HepG2 (cell line): ENCODE measurements around the gene LMTK2. TPM values are rescaled to one million over a fixed set of nuclear protein-coding genes. Genes with fewer than 3 reads are reported as not detected.

Source experiments
- ATAC-seq: fragments of 200-7000 bp; cut with Tn5 transposase; 3 replicates; pipeline ENCODE4 v1.9.1; 2020; ENCODE audit warnings: mild to moderate bottlenecking, moderate library complexity
- BruUV-seq: library from RNA; stranded (reverse); fragments of 400-500 nt; replicated peaks from 2 replicates; lab custom pipeline; 2021; lab: Mats Ljungman, UMichigan
- CTCF ChIA-PET: fragments of 300-600 bp; formaldehyde crosslinking; extraction: SDS; loops from one replicate; lab custom pipeline; 2021; ENCODE audit warnings: low total read pairs, inconsistent platforms, low intra/inter-chr PET ratio; lab: Yijun Ruan, JAX
- POLR2A ChIA-PET: fragments of 350-600 bp; sonication (Branson Sonifier 250); formaldehyde crosslinking; loops from one replicate; lab custom pipeline; 2020; ENCODE audit warnings: antibody characterized with exemption, inconsistent platforms; lab: Yijun Ruan, JAX
- DNase-seq: peaks from one replicate; pipeline ENCODE4 v3.0.0-alpha.2; 2015; ENCODE audit warnings: low spot score
- FAIRE-seq: peaks from 3 replicates; lab custom pipeline; 2011; peaks lifted over from hg19 to GRCh38; lab: Jason Lieb, UNC
- H2AFZ ChIP-seq: one replicate; pipeline ENCODE4 v1.6.1; 2011; ENCODE audit warnings: low read length, inconsistent platforms
- H3K27ac ChIP-seq: fragments of 300-600 bp; 3 replicates; pipeline ENCODE4 v1.8.0; 2011; ENCODE audit warnings: mixed run types, mild to moderate bottlenecking, mixed read lengths, low read length, inconsistent platforms; ENCODE audit not compliant: insufficient read depth; ENCODE audit errors: extremely low read length
- H3K27me3 ChIP-seq, 2 experiments: fragments of 200-600 bp in 1 of 2; 2 replicates in 1 of 2; 3 replicates in 1 of 2; pipeline versions ENCODE4 v1.6.0 to v1.8.0; 2011; ENCODE audit warnings: low read length in 2 of 2, mild to moderate bottlenecking in 2 of 2, moderate library complexity in 2 of 2, inconsistent platforms in 1 of 2; ENCODE audit not compliant: insufficient read depth in 2 of 2, control insufficient read depth in 1 of 2
- H3K36me3 ChIP-seq, 2 experiments: fragments of 200-600 bp in 1 of 2; replicated peaks in 1 of 2; 2 replicates in 1 of 2; 3 replicates in 1 of 2; pipeline versions ENCODE4 v1.5.1 to v1.8.0; 2011; ENCODE audit warnings: low read length in 2 of 2, inconsistent platforms in 1 of 2; ENCODE audit not compliant: insufficient read depth in 2 of 2, control insufficient read depth in 1 of 2
- H3K4me1 ChIP-seq: 2 replicates; pipeline ENCODE4 v1.5.1; 2012; ENCODE audit warnings: low read length, inconsistent platforms; ENCODE audit not compliant: insufficient read depth
- H3K4me2 ChIP-seq: 2 replicates; pipeline ENCODE4 v1.6.0; 2011; ENCODE audit warnings: low read depth, low read length, inconsistent platforms
- H3K4me3 ChIP-seq, 3 experiments: fragments of 200-600 bp in 1 of 3; sonication (generic), shearing (Covaris generic) in 1 of 3; replicated peaks in 1 of 3; 2 replicates each; pipeline ENCODE4 v1.5.1; 2011 to 2016; ENCODE audit warnings: low read length in 3 of 3, inconsistent platforms in 2 of 3, low read depth in 2 of 3, mild to moderate bottlenecking in 2 of 3, control low read depth in 1 of 3, mixed read lengths in 1 of 3; ENCODE audit not compliant: insufficient read depth in 1 of 3
- H3K79me2 ChIP-seq: one replicate; pipeline ENCODE4 v1.6.1; 2011; ENCODE audit warnings: low read length, inconsistent platforms; ENCODE audit not compliant: insufficient read depth
- H3K9ac ChIP-seq: 2 replicates; pipeline ENCODE4 v1.6.0; 2011; ENCODE audit warnings: mild to moderate bottlenecking, low read depth, low read length, inconsistent platforms; ENCODE audit not compliant: insufficient read depth
- H3K9me3 ChIP-seq: 2 replicates; pipeline ENCODE4 v1.5.1; 2012; ENCODE audit warnings: mild to moderate bottlenecking, low read length
- H4K20me1 ChIP-seq: 2 replicates; pipeline ENCODE4 v1.6.0; 2011; ENCODE audit warnings: inconsistent platforms, mild to moderate bottlenecking, low read length, moderate library complexity; ENCODE audit not compliant: insufficient read depth
- GFI1 ChIP-seq: sonication (generic); formaldehyde crosslinking; IDR thresholded peaks from 2 replicates; pipeline ENCODE4 v1.5.0; 2020; ENCODE audit warnings: missing genetic modification reagents, mild to moderate bottlenecking, borderline replicate concordance
- HNRNPLL ChIP-seq: fragments of 200-400 bp; formaldehyde crosslinking; IDR thresholded peaks from 2 replicates; pipeline ENCODE4 v1.6.1; 2017; ENCODE audit warnings: mild to moderate bottlenecking, low read depth, low read length; ENCODE audit not compliant: poor library complexity, severe bottlenecking
- KDM5B ChIP-seq: sonication (generic); formaldehyde crosslinking; IDR thresholded peaks from 2 replicates; pipeline ENCODE4 v1.4.0; 2020; ENCODE audit warnings: missing genetic modification reagents, mild to moderate bottlenecking, borderline replicate concordance
- MATR3 ChIP-seq: sonication (generic); formaldehyde crosslinking; IDR thresholded peaks from 2 replicates; pipeline ENCODE4 v1.4.0; 2020; ENCODE audit warnings: missing genetic modification reagents
- RARG ChIP-seq: sonication (generic); formaldehyde crosslinking; IDR thresholded peaks from 2 replicates; pipeline ENCODE4 v1.4.0; 2020; ENCODE audit warnings: low read depth, mild to moderate bottlenecking, missing genetic modification reagents
- ZEB1 ChIP-seq: IDR thresholded peaks from 2 replicates; pipeline ENCODE4 v1.6.1; 2012; ENCODE audit warnings: mild to moderate bottlenecking, low read depth, inconsistent platforms; ENCODE audit not compliant: insufficient replicate concordance
- ZMYM3 ChIP-seq: sonication (generic); formaldehyde crosslinking; IDR thresholded peaks from 2 replicates; pipeline ENCODE4 v1.5.1; 2020; ENCODE audit warnings: mild to moderate bottlenecking, missing genetic modification reagents
- WGBS: methylation state at CpG from one replicate; pipeline ENCODE4 v1.1.6; 2017; ENCODE audit warnings: low lambda C conversion rate; 5-methylcytosine and 5-hydroxymethylcytosine counted together
- in situ Hi-C: cut with HindIII; loops from 2 replicates; pipeline ENCODE4 v1.10.0; 2017; ENCODE audit warnings: low pct_unique_long_range_greater_than_20kb; ENCODE audit not compliant: extremely low pct_ligation_motif_present
- intact Hi-C: fragments of 100-400 bp; cut with micrococcal nuclease; formaldehyde crosslinking; loops from one replicate; pipeline ENCODE4 v1.10.0; 2022; ENCODE audit not compliant: unreplicated experiment
- polyA plus RNA-seq, 8 experiments: library from polyadenylated mRNA; depleted of rRNA in 3 of 8; stranded (reverse) in 7 of 8; unstranded in 1 of 8; fragments of >200 nt; fragmentation: Illumina TruSeq in 4 of 8; extraction: Trizol in 4 of 8; gene quantifications; 2 replicates each; pipeline versions ENCODE4 v1.2.1 to v1.2.3, GENCODE V29; 2011 to 2016; ENCODE audit warnings: low read depth in 4 of 8, missing spikeins in 1 of 8, mixed read lengths in 1 of 8; ENCODE audit not compliant: insufficient read depth in 1 of 8
- total RNA-seq, 5 experiments: library from RNA; depleted of rRNA; stranded (reverse); fragments of >200 nt; fragmentation: Illumina TruSeq; extraction: Trizol; gene quantifications; 2 replicates each; pipeline ENCODE4 v1.2.3, GENCODE V29; 2016; ENCODE audit warnings: low read depth in 1 of 5

LMTK2 gene
- total and polyA plus RNA-seq, 2 of the 13 experiments (the other 11 are each of a cell fraction or from before 2014, with no cell fraction given) = 9.5 to 11.7 TPM

- H3K36me3 ChIP-seq = peaks cover 34 to 86% of the 10 kb centered on the region in 2 experiments
- H3K27me3 ChIP-seq = no peaks in the 10 kb centered on the region
- no peaks in the 10 kb centered on the region for H3K9me3 ChIP-seq
- no peak for FAIRE-seq
- in situ Hi-C loops (no loop called here), intact Hi-C loops (no loop called here)
- BruUV-seq = no TSS peak
- no peak overlapping the region for H2AFZ ChIP-seq
- TF ChIP-seq ZMYM3 (no peak), RARG (CRISPR knock-in tag) (no peak), GFI1 (CRISPR knock-in tag) (no peak), ZEB1 (no peak), MATR3 (CRISPR knock-in tag) (no peak), KDM5B (no peak), HNRNPLL (no peak)
- H3K4me3 ChIP-seq = no peak overlapping the region
- ATAC-seq = no peak
- no peaks in the 10 kb centered on the region for H3K79me2 ChIP-seq
- CTCF ChIA-PET = no interaction called here
- no peak overlapping the region for H3K27ac ChIP-seq
- no peak overlapping the region for H3K9ac ChIP-seq
- peaks cover 17% of the 10 kb centered on the region; the same call in 1 of the 2 replicates for H3K4me1 ChIP-seq
- POLR2A ChIA-PET = no interaction called here
- DNase-seq = no peak
- no peak overlapping the region for H3K4me2 ChIP-seq
- H4K20me1 ChIP-seq = 0 out of 2 replicates have a peak, but pooled peaks cover 3% of the 10 kb centered on the region
- 99% methylated on average over 32 of the region's 32 CpGs for WGBS
Measured at GRCh38 chr7:98191668-98192431, 85.2 kb downstream of the LMTK2 start.
